ENCODE data around the gene TRIM26. TPM values are rescaled to one million over a fixed set of nuclear protein-coding genes. Genes with fewer than 3 reads are reported as not detected.

The TRIM26 gene
- polyA plus RNA-seq, 1 donor from 2014 or later = 70.6 TPM

GRCh38 chr6:30198166-30199084, 14.8 kb downstream of the TRIM26 start:
- H3K4me1 Mint-ChIP-seq = peaks cover 19 to 25% (median 21%) of the 10 kb centered on the region in 3 donors
- H3K4me3 Mint-ChIP-seq = peak overlapping the region in 1 of 4 donors; percentile 24
- peak overlapping the region in 2 of 3 donors; percentile 29 to 88 for H3K27ac Mint-ChIP-seq
- H3K27me3 Mint-ChIP-seq = no peaks in the 10 kb centered on the region
- peaks cover 5% of the 10 kb centered on the region for H3K36me3 Mint-ChIP-seq
- H3K9me3 Mint-ChIP-seq = no peaks in the 10 kb centered on the region

- Mint-ChIP-seq H3K27ac (peak overlapping the region; percentile 39 to 91 (median 62)), H3K27me3 (no peaks in the 10 kb centered on the region), H3K9me3 (no peaks in the 10 kb centered on the region), H3K4me3 (no peak overlapping the region), H3K4me1 (peaks cover 9 to 17% (median 17%) of the 10 kb centered on the region in 3 donors), H3K36me3 (peaks cover 5% of the 10 kb centered on the region)
Observed at GRCh38 chr6:30196376-30196775, 16.8 kb downstream of the TRIM26 start.

GRCh38 chr6:30195951-30196350, 17.3 kb downstream of the TRIM26 start:
- Mint-ChIP-seq H3K4me3 (no peak overlapping the region), H3K4me1 (peaks cover 5 to 12% (median 12%) of the 10 kb centered on the region in 3 donors), H3K36me3 (peaks cover 6% of the 10 kb centered on the region), H3K9me3 (no peaks in the 10 kb centered on the region), H3K27me3 (no peaks in the 10 kb centered on the region), H3K27ac (peak overlapping the region; percentile 39 to 62 (median 57))

- Mint-ChIP-seq H3K4me1 (peaks cover 0 to 6% (median 3%) of the 10 kb centered on the region in 3 donors), H3K9me3 (no peaks in the 10 kb centered on the region), H3K4me3 (no peak overlapping the region), H3K27me3 (no peaks in the 10 kb centered on the region), H3K36me3 (peaks cover 9% of the 10 kb centered on the region), H3K27ac (peak overlapping the region in 1 of 3 donors; percentile 10)
Observed at GRCh38 chr6:30194797-30195690, 18.2 kb downstream of the TRIM26 start.

- H3K9me3 Mint-ChIP-seq = no peaks in the 10 kb centered on the region
- peak overlapping the region in 1 of 3 donors; percentile 64 for H3K27ac Mint-ChIP-seq
- H3K4me1 Mint-ChIP-seq = peaks cover 0 to 4% (median 0%) of the 10 kb centered on the region in 3 donors
- no peaks in the 10 kb centered on the region for H3K27me3 Mint-ChIP-seq
- peaks cover 6% of the 10 kb centered on the region for H3K36me3 Mint-ChIP-seq
- H3K4me3 Mint-ChIP-seq = no peak overlapping the region
Observed at GRCh38 chr6:30192076-30192475, 21.1 kb downstream of the TRIM26 start.

GRCh38 chr6:30188541-30188940, 24.7 kb downstream of the TRIM26 start:
- no peaks in the 10 kb centered on the region for H3K27me3 Mint-ChIP-seq
- peak overlapping the region in 1 of 3 donors; percentile 55 for H3K27ac Mint-ChIP-seq
- no peak overlapping the region for H3K4me3 Mint-ChIP-seq
- H3K9me3 Mint-ChIP-seq = no peaks in the 10 kb centered on the region
- H3K4me1 Mint-ChIP-seq = peaks cover 0 to 3% (median 0%) of the 10 kb centered on the region in 3 donors
- H3K36me3 Mint-ChIP-seq = peaks cover 11% of the 10 kb centered on the region

- H3K36me3 Mint-ChIP-seq = peaks cover 9% of the 10 kb centered on the region
- peaks cover 0 to 2% (median 1%) of the 10 kb centered on the region in 3 donors for H3K9me3 Mint-ChIP-seq
- no peaks in the 10 kb centered on the region for H3K27me3 Mint-ChIP-seq
- H3K27ac Mint-ChIP-seq = no peak overlapping the region
- no peak overlapping the region for H3K4me3 Mint-ChIP-seq
- H3K4me1 Mint-ChIP-seq = peaks cover 0 to 3% (median 0%) of the 10 kb centered on the region in 3 donors
Observed at GRCh38 chr6:30185846-30186484, 27.2 kb downstream of the TRIM26 start.

GRCh38 chr6:30184417-30185031, 28.7 kb downstream of the TRIM26 start:
- peaks cover 1% of the 10 kb centered on the region for H3K27me3 Mint-ChIP-seq
- peaks cover 0 to 3% (median 0%) of the 10 kb centered on the region in 3 donors for H3K4me1 Mint-ChIP-seq
- H3K36me3 Mint-ChIP-seq = peaks cover 7% of the 10 kb centered on the region
- H3K9me3 Mint-ChIP-seq = peaks cover 3 to 4% (median 3%) of the 10 kb centered on the region in 3 donors
- no peak overlapping the region for H3K4me3 Mint-ChIP-seq
- H3K27ac Mint-ChIP-seq = peak overlapping the region in 2 of 3 donors; percentile 2 to 79

- no peak overlapping the region for H3K4me3 Mint-ChIP-seq
- peaks cover 18% of the 10 kb centered on the region for H3K27me3 Mint-ChIP-seq
- H3K4me1 Mint-ChIP-seq = peaks cover 0 to 3% (median 0%) of the 10 kb centered on the region in 3 donors
- no peak overlapping the region for H3K27ac Mint-ChIP-seq
- H3K36me3 Mint-ChIP-seq = peaks cover 6% of the 10 kb centered on the region
- H3K9me3 Mint-ChIP-seq = peaks cover 3 to 7% (median 6%) of the 10 kb centered on the region in 3 donors
Observed at GRCh38 chr6:30180145-30180544, 33.1 kb downstream of the TRIM26 start.

GRCh38 chr6:30178837-30179236, 34.4 kb downstream of the TRIM26 start:
- H3K36me3 Mint-ChIP-seq = peaks cover 2% of the 10 kb centered on the region
- peaks cover 21% of the 10 kb centered on the region for H3K27me3 Mint-ChIP-seq

GRCh38 chr6:30175765-30176164, 37.4 kb downstream of the TRIM26 start:
- H3K27ac Mint-ChIP-seq = no peak overlapping the region
- H3K36me3 Mint-ChIP-seq = peaks cover 2% of the 10 kb centered on the region
- H3K27me3 Mint-ChIP-seq = peaks cover 39% of the 10 kb centered on the region
- peaks cover 0 to 2% (median 0%) of the 10 kb centered on the region in 3 donors for H3K4me1 Mint-ChIP-seq
- H3K4me3 Mint-ChIP-seq = no peak overlapping the region
- H3K9me3 Mint-ChIP-seq = peaks cover 0 to 6% (median 5%) of the 10 kb centered on the region in 3 donors

More at GRCh38 chr6:30178837-30179236, 34.4 kb downstream of the TRIM26 start:
- Mint-ChIP-seq H3K4me1 (no peaks in the 10 kb centered on the region), H3K27ac (no peak overlapping the region), H3K9me3 (peaks cover 3 to 7% (median 6%) of the 10 kb centered on the region in 3 donors), H3K4me3 (no peak overlapping the region)

- Mint-ChIP-seq H3K27me3 (peaks cover 55% of the 10 kb centered on the region), H3K36me3 (no peaks in the 10 kb centered on the region)
Observed at GRCh38 chr6:30172681-30173080, 40.5 kb downstream of the TRIM26 start.

GRCh38 chr6:30171677-30172471, 41.3 kb downstream of the TRIM26 start:
- Mint-ChIP-seq H3K4me3 (peak overlapping the region in 3 of 4 donors; percentile 13 to 71 (median 42)), H3K4me1 (peaks cover 0 to 9% (median 2%) of the 10 kb centered on the region in 3 donors), H3K27me3 (peaks cover 57% of the 10 kb centered on the region)

More at GRCh38 chr6:30172681-30173080, 40.5 kb downstream of the TRIM26 start:
- H3K4me1 Mint-ChIP-seq = peaks cover 0 to 4% (median 2%) of the 10 kb centered on the region in 3 donors
- no peak overlapping the region for H3K4me3 Mint-ChIP-seq
- H3K27ac Mint-ChIP-seq = no peak overlapping the region
- no peaks in the 10 kb centered on the region for H3K9me3 Mint-ChIP-seq

More at GRCh38 chr6:30171677-30172471, 41.3 kb downstream of the TRIM26 start:
- H3K9me3 Mint-ChIP-seq = no peaks in the 10 kb centered on the region
- H3K27ac Mint-ChIP-seq = no peak overlapping the region
- H3K36me3 Mint-ChIP-seq = no peaks in the 10 kb centered on the region

All from IgD-negative memory B cell (primary cell).